ENCODE results near the gene WRNIP1.

Gene WRNIP1

GRCh38 chr6:2810092-2810671 is 45.0 kb downstream of the WRNIP1 start:
- DNase-seq, result no peak

GRCh38 chr6:2812695-2813094 is 47.5 kb downstream of the WRNIP1 start:
- no peak for DNase-seq

- DNase-seq, result no peak
Observed at GRCh38 chr6:2816158-2816557, 51.0 kb downstream of the WRNIP1 start.

GRCh38 chr6:2817903-2818443 is 52.8 kb downstream of the WRNIP1 start:
- DNase-seq, result no peak

- DNase-seq, result no peak
Observed at GRCh38 chr6:2818593-2818992, 53.4 kb downstream of the WRNIP1 start.

- DNase-seq, result no peak
Observed at GRCh38 chr6:2819115-2819514, 53.9 kb downstream of the WRNIP1 start.

- no peak for DNase-seq
Observed at GRCh38 chr6:2819978-2820377, 54.8 kb downstream of the WRNIP1 start.

- DNase-seq, result no peak
Observed at GRCh38 chr6:2820415-2820814, 55.2 kb downstream of the WRNIP1 start.

GRCh38 chr6:2821554-2821953 is 56.4 kb downstream of the WRNIP1 start:
- no peak for DNase-seq

- DNase-seq, result no peak
Observed at GRCh38 chr6:2823104-2823850, 58.1 kb downstream of the WRNIP1 start.

GRCh38 chr6:2826131-2826530 is 60.9 kb downstream of the WRNIP1 start:
- no peak for DNase-seq

- no peak for DNase-seq
Observed at GRCh38 chr6:2827142-2827541, 61.9 kb downstream of the WRNIP1 start.

GRCh38 chr6:2828629-2829028 is 63.4 kb downstream of the WRNIP1 start:
- no peak for DNase-seq

GRCh38 chr6:2829253-2829652 is 64.1 kb downstream of the WRNIP1 start:
- DNase-seq, result no peak

- DNase-seq, result no peak
Observed at GRCh38 chr6:2830183-2830582, 65.0 kb downstream of the WRNIP1 start.

- no peak for DNase-seq
Observed at GRCh38 chr6:2831392-2831791, 66.2 kb downstream of the WRNIP1 start.

- no peak for DNase-seq
Observed at GRCh38 chr6:2834262-2834661, 69.1 kb downstream of the WRNIP1 start.
